ENCODE measurements around the gene ZNF569. TPM values are rescaled to one million over a fixed set of nuclear protein-coding genes. Genes with fewer than 3 reads are reported as not detected.

The ZNF569 gene
- total and polyA plus RNA-seq, 2 donors (not counting 3 experiments of a cell fraction or from before 2014, with no cell fraction given), result 0.86 to 4.4 TPM

DNA sequence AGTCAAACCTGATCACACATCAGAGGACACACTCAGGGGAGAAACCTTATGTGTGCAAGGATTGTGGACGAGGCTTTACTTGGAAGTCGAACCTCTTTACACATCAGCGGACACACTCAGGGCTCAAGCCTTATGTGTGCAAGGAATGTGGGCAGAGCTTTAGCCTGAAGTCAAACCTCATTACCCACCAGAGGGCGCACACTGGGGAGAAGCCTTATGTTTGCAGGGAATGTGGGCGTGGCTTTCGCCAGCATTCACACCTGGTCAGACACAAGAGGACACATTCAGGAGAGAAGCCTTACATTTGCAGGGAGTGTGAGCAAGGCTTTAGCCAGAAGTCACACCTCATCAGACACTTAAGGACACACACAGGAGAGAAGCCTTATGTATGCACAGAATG lies 104.5 kb downstream of the ZNF569 start:
- H4K20me1 ChIP-seq (replicated peaks; ENCODE audit: control insufficient read depth, extremely low read depth, insufficient read depth, low read length), result no peaks in the 10 kb centered on the region
- H3K79me2 ChIP-seq (ENCODE audit: control insufficient read depth, insufficient read depth, low read length), result no peaks in the 10 kb centered on the region
- peaks cover 16% of the 10 kb centered on the region for H3K4me1 ChIP-seq (ENCODE audit: control insufficient read depth, extremely low read depth, insufficient read depth, low read length)
- TF ChIP-seq MYC (IDR thresholded peaks at IDR 0.05; ENCODE audit: low read depth, low read length), result no peak
- no peak for TF ChIP-seq MAX (IDR thresholded peaks at IDR 0.05; ENCODE audit: insufficient read depth, insufficient read length)
- TF ChIP-seq CTCF (IDR thresholded peaks at IDR 0.05; ENCODE audit: extremely low read depth in 1 of 2, insufficient read depth in 1 of 2, low read depth in 1 of 2, low read length in 2 of 2), result peak in 1 of 2 donors; percentile 10
- no peak for TF ChIP-seq FOS (IDR thresholded peaks at IDR 0.05; ENCODE audit: borderline replicate concordance, insufficient read depth, low read length)
- no peak for TF ChIP-seq GATA2 (IDR thresholded peaks at IDR 0.05; ENCODE audit: insufficient read depth, insufficient read length, low read depth, low read length)
- no peak for TF ChIP-seq EZH2 (IDR thresholded peaks at IDR 0.05; ENCODE audit: borderline replicate concordance, low read depth, low read length, severe bottlenecking)
- H3K27me3 ChIP-seq (ENCODE audit: control insufficient read depth in 2 of 2, insufficient read depth in 2 of 2, low read length in 2 of 2), result no peaks in the 10 kb centered on the region
- H3K9me1 ChIP-seq (replicated peaks; ENCODE audit: control insufficient read depth, extremely low read depth, insufficient read depth, low read length), result no peaks in the 10 kb centered on the region
- H3K9me3 ChIP-seq (replicated peaks; ENCODE audit: control insufficient read depth, insufficient read depth, low read length), result no peaks in the 10 kb centered on the region
- no peak overlapping the region for H2AFZ ChIP-seq (ENCODE audit: low read depth, low read length)
- DNase-seq (ENCODE audit: low read depth, low spot score) (peak; percentile 12), FAIRE-seq (no peak)
- dilution Hi-C loops (cut with MboI; ENCODE audit: extremely low pct_ligation_motif_present, low sequenced_read_pairs) (no loop called here), intact Hi-C loops (cut with micrococcal nuclease) (loop anchor here (1.0 to 2.0 kb wide), 3 partner anchors 9 to 46 kb away; partner anchors contain the start of gene ZNF527)
- H3K4me3 ChIP-seq (replicated peaks in 1 of 3; ENCODE audit: insufficient read depth in 1 of 3, low read depth in 1 of 3, low read length in 3 of 3), result no peak overlapping the region
- BruUV-seq (replicated peaks), result no TSS peak
- no peak overlapping the region for H3K9ac ChIP-seq (replicated peaks; ENCODE audit: extremely low read depth, insufficient read depth, low read length)
- peak overlapping the region; percentile 84 for H3K27ac ChIP-seq (ENCODE audit: insufficient read depth, low read depth, low read length)
- CTCF ChIA-PET, result interaction anchor here (1.4 to 1.9 kb wide), 4 partner anchors 8 to 45 kb away, joined by 3 to 8 read pairs (median 4); partner anchors contain the start of gene ZNF527
- H3K36me3 ChIP-seq (ENCODE audit: control insufficient read depth in 2 of 2, extremely low read depth in 1 of 2, insufficient read depth in 2 of 2, low read length in 2 of 2), result peaks cover 10 to 11% of the 10 kb centered on the region in 2 experiments
- POLR2A ChIA-PET, result no interaction called here
- H3K4me2 ChIP-seq (ENCODE audit: insufficient read depth, low read length), result peak overlapping the region; percentile 48

Measured in endothelial cell of umbilical vein (primary cell).